Calu3 (cell line): ENCODE measurements around the gene SLC39A7. TPM values are rescaled to one million over a fixed set of nuclear protein-coding genes. Genes with fewer than 3 reads are reported as not detected.

ENCODE experiments used
- BruUV-seq: library from RNA; stranded (reverse); fragments of 400-500 nt; replicated peaks from 2 replicates; lab custom pipeline; 2021; lab: Mats Ljungman, UMichigan
- CTCF ChIA-PET: fragments of 300-600 bp; sonication (Branson Sonifier 250); formaldehyde crosslinking; loops from one replicate; lab custom pipeline; 2022; ENCODE audit warnings: antibody characterized with exemption; lab: Charles Lee
- DNase-seq: peaks from one replicate; pipeline ENCODE4 v3.0.0; 2022
- H3K27ac Mint-ChIP-seq: one replicate; pipeline ENCODE4 v1.8.0; 2022; ENCODE audit warnings: mixed read lengths; ENCODE audit not compliant: unreplicated experiment
- H3K27me3 Mint-ChIP-seq: one replicate; pipeline ENCODE4 v1.8.0; 2022; ENCODE audit warnings: mixed read lengths; ENCODE audit not compliant: unreplicated experiment
- H3K36me3 Mint-ChIP-seq: one replicate; pipeline ENCODE4 v1.8.0; 2022; ENCODE audit warnings: mild to moderate bottlenecking, moderate library complexity, mixed read lengths; ENCODE audit not compliant: insufficient read depth, unreplicated experiment
- H3K4me1 Mint-ChIP-seq: one replicate; pipeline ENCODE4 v1.8.0; 2022; ENCODE audit warnings: mild to moderate bottlenecking, low read depth, mixed read lengths; ENCODE audit not compliant: unreplicated experiment
- H3K4me3 Mint-ChIP-seq: one replicate; pipeline ENCODE4 v1.8.0; 2022; ENCODE audit warnings: mild to moderate bottlenecking, low read depth, moderate library complexity, mixed read lengths; ENCODE audit not compliant: unreplicated experiment
- H3K9me3 Mint-ChIP-seq: one replicate; pipeline ENCODE4 v1.8.0; 2022; ENCODE audit warnings: low read depth, mixed read lengths; ENCODE audit not compliant: unreplicated experiment
- CTCF ChIP-seq: fragments of 200-600 bp; IDR thresholded peaks from one replicate; pipeline ENCODE4 v1.8.0; 2022; ENCODE audit warnings: antibody characterized with exemption; ENCODE audit not compliant: unreplicated experiment
- intact Hi-C: fragments of 100-400 bp; cut with micrococcal nuclease; formaldehyde crosslinking; loops from one replicate; pipeline ENCODE4 v1.10.0; 2022; ENCODE audit not compliant: unreplicated experiment
- total RNA-seq: library from RNA; stranded (reverse); gene quantifications from 2 replicates; pipeline ENCODE4 v1.2.3, GENCODE V29; 2022

SLC39A7 gene
- total RNA-seq, 1 experiment from 2014 or later = 201 TPM

DNA sequence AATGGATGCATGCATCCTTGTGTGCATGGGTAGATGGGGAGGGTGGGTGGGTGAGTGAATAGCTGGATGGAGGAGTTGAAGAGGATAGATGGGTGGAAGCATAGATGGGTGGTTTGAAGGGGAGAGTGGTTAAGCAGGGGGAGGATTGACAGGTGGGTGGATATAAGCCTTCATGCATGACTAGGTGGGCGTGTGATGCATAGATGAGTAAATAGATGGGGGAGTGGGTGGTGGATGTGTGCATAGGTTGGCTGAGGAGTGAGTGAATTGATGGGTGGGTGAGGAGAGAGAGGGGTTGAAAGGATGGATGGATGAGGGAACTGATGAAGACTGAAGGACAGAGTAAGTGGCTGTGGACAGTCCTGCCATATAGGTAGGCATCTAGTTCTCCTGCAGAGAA is 12.9 kb upstream of the SLC39A7 start:
- H3K4me3 Mint-ChIP-seq = no peak overlapping the region
- H3K27me3 Mint-ChIP-seq = peaks cover 90% of the 10 kb centered on the region
- BruUV-seq = no TSS peak

GRCh38 chr6:33189164-33189563 is 11.5 kb upstream of the SLC39A7 start:
- H3K27ac Mint-ChIP-seq = no peak overlapping the region
- CTCF ChIA-PET = interaction anchor here (0.6 kb wide), 1 partner anchor 11 kb away, joined by 4 read pairs; no protein-coding TSS in a partner anchor
- no peak for TF ChIP-seq CTCF
- peaks cover 93% of the 10 kb centered on the region for H3K27me3 Mint-ChIP-seq
- no TSS peak for BruUV-seq
- H3K4me1 Mint-ChIP-seq = peaks cover 12% of the 10 kb centered on the region
- DNase-seq = no peak
- H3K9me3 Mint-ChIP-seq = peaks cover 2% of the 10 kb centered on the region
- H3K36me3 Mint-ChIP-seq = peaks cover 13% of the 10 kb centered on the region
- no peak overlapping the region for H3K4me3 Mint-ChIP-seq
- intact Hi-C loops = no loop called here

More for the DNA sequence above, 12.9 kb upstream of the SLC39A7 start:
- Mint-ChIP-seq H3K9me3 (peaks cover 7% of the 10 kb centered on the region), H3K36me3 (peaks cover 4% of the 10 kb centered on the region), H3K27ac (no peak overlapping the region), H3K4me1 (peaks cover 12% of the 10 kb centered on the region)
- CTCF ChIA-PET = no interaction called here
- no peak for TF ChIP-seq CTCF
- no peak for DNase-seq
- intact Hi-C loops = no loop called here

DNA sequence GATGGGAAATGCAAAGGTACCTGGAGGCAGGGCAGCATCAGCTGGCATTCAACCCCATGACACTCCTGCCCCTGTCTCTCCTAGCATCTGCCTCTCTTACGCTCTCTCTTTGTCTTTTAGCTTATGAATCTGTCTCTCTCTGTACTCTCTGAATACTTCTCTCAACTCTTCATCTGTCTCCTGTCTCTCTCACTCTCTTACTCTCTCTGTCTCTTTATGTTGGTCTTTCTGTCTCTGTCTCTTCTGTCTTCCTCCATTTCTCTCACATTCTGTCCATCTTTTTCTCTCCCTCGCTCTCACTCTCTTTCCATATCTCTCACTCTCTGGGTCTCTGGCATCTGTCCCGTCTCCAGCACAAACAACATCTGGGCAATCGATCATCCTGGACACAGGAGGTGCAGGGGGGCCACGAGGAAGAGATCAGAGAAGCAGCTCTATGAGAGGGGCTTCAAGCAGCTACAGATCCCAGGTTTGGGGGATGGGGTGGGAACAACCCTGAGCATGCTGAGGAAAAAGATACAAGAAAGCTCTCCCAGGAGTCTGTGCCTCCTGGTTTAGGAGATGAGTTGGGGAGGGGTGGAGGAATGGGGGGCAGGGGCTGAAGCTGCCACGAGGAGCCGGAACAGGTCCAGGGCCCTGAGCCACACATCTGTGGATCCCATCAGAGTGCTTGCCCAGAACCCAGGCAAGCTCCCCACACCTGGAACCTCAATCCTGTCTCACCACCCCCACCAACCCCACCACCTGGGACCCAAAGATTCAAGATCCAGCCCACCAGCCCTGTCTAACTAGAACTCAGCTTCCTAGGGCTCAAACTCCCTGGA is 10.8 kb upstream of the SLC39A7 start:
- peaks cover 86% of the 10 kb centered on the region for H3K27me3 Mint-ChIP-seq
- DNase-seq = no peak
- H3K4me3 Mint-ChIP-seq = no peak overlapping the region
- H3K9me3 Mint-ChIP-seq = no peaks in the 10 kb centered on the region
- BruUV-seq = no TSS peak
- H3K36me3 Mint-ChIP-seq = peaks cover 16% of the 10 kb centered on the region
- H3K4me1 Mint-ChIP-seq = peaks cover 12% of the 10 kb centered on the region
- CTCF ChIA-PET = interaction anchor here (0.6 kb wide), 2 partner anchors 10 to 476 kb away, joined by 4 read pairs; no protein-coding TSS in a partner anchor
- intact Hi-C loops = no loop called here
- no peak overlapping the region for H3K27ac Mint-ChIP-seq
- TF ChIP-seq CTCF = no peak

DNA sequence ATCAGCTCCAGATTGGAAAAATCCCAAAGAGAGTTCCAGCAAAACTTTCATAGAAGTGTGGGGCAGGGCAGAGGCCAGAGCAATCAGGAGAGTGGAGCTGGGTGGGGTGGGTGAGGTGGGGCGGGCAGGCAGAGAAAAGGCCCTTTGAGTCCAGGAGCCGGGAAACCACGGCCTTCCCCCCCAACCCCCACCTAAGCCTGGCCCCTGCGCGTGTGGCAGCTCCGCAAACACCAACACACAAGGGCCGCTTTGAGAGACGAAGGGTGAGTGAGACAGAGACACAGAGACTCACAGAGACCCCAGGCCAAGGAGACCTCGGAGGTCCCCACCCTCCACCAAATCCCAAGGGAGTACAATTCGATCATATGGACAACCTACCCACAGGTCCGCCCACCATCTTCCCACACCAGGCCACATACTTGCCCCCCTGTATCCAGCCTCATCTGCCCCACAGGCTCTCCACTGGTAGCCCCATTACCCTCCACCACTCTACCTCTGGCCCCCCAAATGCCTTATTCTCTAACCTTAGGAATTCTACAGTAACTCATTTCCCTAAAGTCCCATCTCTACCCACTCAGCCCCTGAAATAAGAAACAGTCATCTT is 10.1 kb upstream of the SLC39A7 start:
- Mint-ChIP-seq H3K36me3 (peaks cover 24% of the 10 kb centered on the region), H3K4me1 (peaks cover 12% of the 10 kb centered on the region), H3K27ac (no peak overlapping the region), H3K27me3 (peaks cover 78% of the 10 kb centered on the region), H3K9me3 (no peaks in the 10 kb centered on the region), H3K4me3 (no peak overlapping the region)
- no TSS peak for BruUV-seq
- no peak for TF ChIP-seq CTCF
- no peak for DNase-seq
- intact Hi-C loops = no loop called here
- CTCF ChIA-PET = interaction anchor here (0.6 kb wide), 1 partner anchor 475 kb away, joined by 4 read pairs; no protein-coding TSS in a partner anchor
